GM06990 (cell line): ENCODE results near the gene FAM187B.

Source experiments
- DNase-seq: peaks from one replicate; pipeline ENCODE4 v3.0.0-alpha.2; 2011; ENCODE audit not compliant: insufficient read length; ENCODE audit errors: extremely low read depth
- H3K27me3 ChIP-seq: replicated peaks from 2 replicates; pipeline ENCODE4 v1.6.0; 2011; ENCODE audit warnings: low read length; ENCODE audit not compliant: control insufficient read depth, insufficient read depth
- H3K36me3 ChIP-seq: 2 replicates; pipeline ENCODE4 v1.5.1; 2011; ENCODE audit warnings: low read length; ENCODE audit not compliant: control insufficient read depth, insufficient read depth
- H3K4me3 ChIP-seq: replicated peaks from 2 replicates; pipeline ENCODE4 v1.5.1; 2011; ENCODE audit warnings: low read depth, mild to moderate bottlenecking, control low read depth, low read length
- TF ChIP-seq, protein P1 (sequence below): IDR thresholded peaks from 2 replicates; pipeline ENCODE4 v1.5.1; 2011; ENCODE audit warnings: low read length, control low read depth, mild to moderate bottlenecking, inconsistent platforms; ENCODE audit not compliant: insufficient read depth, poor library complexity, severe bottlenecking

The FAM187B gene

DNA sequence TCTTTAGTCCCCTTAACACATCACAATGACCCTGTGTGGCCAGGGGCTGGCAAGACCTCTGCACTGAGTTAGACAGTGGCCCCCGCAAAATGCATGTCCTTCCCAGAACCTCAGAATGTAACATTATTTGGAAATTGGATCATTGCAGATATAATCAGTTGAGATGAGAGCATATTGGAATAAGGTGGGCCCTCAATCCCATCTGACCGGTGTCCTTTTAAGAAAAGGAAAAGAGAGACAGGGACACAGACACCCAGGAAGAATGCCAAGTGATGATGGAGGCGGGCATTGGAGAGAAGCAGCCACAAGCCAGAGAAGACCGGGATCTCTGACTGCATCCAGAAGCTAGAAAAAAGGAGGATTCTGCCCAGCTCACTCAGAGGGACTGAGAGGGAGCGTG, 1.8 kb downstream of the FAM187B start:
- H3K36me3 ChIP-seq: no peaks in the 10 kb centered on the region

DNA sequence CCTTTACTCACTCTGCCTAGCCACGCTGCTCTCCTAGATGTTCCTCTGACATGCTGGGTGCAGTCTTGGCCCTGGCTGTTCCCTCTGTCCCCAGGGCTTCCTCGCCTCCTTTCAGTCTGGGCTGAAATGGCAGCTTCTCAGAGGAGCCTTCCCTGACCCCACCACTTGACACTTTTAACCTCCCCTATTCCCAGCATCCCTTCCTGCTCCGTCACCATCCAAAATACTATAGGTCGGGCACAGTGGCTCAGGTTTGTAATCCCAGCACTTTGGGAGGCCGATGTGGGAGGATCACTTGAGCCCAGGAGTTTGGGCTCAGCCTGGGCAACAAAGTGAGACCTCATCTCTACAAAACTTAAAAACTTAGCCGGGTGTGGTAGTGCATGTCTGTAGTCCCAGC, 2.6 kb downstream of the FAM187B start:
- Histone ChIP-seq H3K36me3 (no peaks in the 10 kb centered on the region), H3K4me3 (no peak overlapping the region), H3K27me3 (no peaks in the 10 kb centered on the region)
- no peak for DNase-seq
- TF ChIP-seq, protein P1, sequence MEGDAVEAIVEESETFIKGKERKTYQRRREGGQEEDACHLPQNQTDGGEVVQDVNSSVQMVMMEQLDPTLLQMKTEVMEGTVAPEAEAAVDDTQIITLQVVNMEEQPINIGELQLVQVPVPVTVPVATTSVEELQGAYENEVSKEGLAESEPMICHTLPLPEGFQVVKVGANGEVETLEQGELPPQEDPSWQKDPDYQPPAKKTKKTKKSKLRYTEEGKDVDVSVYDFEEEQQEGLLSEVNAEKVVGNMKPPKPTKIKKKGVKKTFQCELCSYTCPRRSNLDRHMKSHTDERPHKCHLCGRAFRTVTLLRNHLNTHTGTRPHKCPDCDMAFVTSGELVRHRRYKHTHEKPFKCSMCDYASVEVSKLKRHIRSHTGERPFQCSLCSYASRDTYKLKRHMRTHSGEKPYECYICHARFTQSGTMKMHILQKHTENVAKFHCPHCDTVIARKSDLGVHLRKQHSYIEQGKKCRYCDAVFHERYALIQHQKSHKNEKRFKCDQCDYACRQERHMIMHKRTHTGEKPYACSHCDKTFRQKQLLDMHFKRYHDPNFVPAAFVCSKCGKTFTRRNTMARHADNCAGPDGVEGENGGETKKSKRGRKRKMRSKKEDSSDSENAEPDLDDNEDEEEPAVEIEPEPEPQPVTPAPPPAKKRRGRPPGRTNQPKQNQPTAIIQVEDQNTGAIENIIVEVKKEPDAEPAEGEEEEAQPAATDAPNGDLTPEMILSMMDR: no peak

More for the DNA sequence above, 1.8 kb downstream of the FAM187B start:
- no peaks in the 10 kb centered on the region for H3K27me3 ChIP-seq
- H3K4me3 ChIP-seq: no peak overlapping the region
- TF ChIP-seq, protein P1: no peak
- no peak for DNase-seq

DNA sequence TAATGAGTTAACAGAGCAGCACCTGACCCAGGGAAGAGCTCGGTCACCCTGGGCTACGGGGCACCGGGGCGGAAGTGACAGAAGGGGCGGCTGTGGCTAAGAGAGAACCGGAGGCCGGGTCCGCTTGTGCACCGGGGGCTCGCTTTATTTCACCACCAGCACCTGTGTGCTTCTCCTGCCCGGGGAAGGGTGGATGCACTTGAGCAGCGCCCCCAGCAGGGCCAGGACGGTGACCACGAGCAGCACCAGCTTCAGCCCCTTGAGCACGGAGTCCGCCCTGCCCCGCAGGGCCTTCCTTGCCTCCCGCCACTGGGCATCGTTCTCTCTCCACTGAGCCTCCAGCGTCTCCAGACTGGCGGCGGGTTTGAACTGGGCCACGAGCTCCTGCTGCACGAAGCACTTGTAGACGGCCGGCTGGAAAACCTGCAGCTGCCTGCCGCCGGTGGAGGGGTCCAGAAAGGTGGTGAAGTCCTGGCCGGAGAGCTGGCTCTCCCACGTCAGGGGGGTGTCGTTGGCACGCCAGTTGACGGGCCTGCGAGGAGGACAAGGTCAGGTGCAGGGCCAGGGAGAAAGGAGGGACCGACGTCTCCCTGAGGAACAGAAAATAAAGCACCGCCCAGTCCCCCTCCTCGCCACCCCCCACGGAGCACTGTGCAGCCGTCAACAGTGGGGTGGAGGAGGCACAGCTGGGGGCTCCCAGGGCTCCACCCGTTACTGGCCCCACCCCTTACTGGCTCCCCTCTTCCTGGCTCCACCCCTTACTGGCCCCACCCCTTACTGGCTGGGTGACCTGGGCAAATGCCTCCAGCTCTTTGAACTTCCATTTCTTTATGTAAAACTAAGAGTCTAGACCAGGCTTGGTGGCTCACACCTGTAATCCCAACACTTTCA, 3.6 kb downstream of the FAM187B start:
- no peak for DNase-seq
- H3K36me3 ChIP-seq: no peaks in the 10 kb centered on the region
- TF ChIP-seq, protein P1: no peak
- H3K27me3 ChIP-seq: no peaks in the 10 kb centered on the region
- H3K4me3 ChIP-seq: no peak overlapping the region

DNA sequence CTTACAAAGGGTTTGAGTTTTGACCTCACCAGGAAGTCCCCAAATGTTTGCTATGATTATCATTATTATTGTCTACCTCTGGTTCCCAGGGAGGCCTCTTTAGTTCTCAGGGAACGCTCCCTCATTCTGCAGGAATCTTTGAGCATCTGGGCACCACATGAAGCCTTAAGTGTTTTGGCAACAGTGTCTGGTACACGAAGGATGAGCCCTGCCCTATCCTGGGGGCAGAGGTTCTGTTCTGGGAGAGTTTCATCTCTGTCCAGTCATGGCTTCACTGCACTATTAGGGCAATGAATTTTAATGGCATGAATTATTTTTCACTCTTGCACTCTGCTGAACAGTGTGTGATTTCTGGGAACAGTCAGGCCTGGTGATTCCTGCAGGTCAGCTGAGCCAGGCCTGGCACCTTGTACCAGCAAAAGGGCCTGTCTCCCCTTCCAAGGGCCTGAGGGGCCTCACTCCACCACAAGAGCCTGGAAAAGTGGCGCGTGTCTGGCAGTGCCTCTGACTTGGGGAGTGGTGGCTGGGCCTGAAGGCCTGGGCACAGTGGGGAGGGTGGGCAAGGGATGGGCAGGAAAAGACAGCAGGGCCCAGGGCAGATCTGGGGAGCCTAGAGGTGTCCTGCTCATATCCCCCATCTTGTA, 4.6 kb downstream of the FAM187B start:
- TF ChIP-seq, protein P1: no peak
- no peaks in the 10 kb centered on the region for H3K36me3 ChIP-seq
- no peaks in the 10 kb centered on the region for H3K27me3 ChIP-seq
- H3K4me3 ChIP-seq: no peak overlapping the region
- no peak for DNase-seq

DNA sequence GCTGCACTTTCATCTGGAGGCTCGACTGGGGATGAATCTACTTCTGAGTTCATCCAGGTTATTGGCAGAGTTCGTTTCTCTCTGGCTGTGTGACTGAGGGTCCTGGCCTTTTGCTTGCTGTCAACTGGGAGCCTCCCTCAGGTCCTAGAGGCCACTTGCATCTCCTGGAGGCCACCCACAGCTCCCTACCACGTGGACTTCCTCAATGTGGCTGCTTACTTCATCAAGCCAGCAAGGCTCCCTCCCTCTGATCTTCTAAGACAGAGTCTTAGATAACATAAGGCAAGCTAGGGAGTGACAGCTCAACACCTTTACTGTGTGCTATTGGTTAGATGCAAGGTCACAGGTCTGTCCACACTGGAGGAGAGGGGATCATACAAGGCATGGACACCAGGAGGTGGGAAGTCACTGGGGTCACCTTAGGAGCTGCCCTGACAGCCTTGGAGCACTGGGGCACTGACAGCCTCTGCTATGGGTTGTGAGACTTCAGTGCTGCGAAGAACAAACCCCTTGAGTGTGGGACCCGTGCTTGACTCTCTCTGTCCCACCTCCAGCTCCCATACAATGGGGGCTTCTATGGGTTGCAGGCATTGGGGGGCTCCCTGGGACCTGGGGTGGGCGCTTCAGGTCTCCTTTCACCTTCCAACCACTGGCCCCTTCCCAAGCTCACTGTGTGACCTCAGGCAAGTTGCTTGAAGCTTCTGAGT, 5.3 kb downstream of the FAM187B start:
- no peaks in the 10 kb centered on the region for H3K36me3 ChIP-seq
- DNase-seq: no peak
- H3K4me3 ChIP-seq: no peak overlapping the region
- no peaks in the 10 kb centered on the region for H3K27me3 ChIP-seq
- TF ChIP-seq, protein P1: no peak
